ENCODE measurements around the gene RAD23A. TPM values are rescaled to one million over a fixed set of nuclear protein-coding genes. Genes with fewer than 3 reads are reported as not detected.

The RAD23A gene
- total and polyA plus RNA-seq, 10 of the 15 experiments (the other 5 are each of a cell fraction or from before 2014, with no cell fraction given), result 8.8 to 198 (median 119) TPM

DNA sequence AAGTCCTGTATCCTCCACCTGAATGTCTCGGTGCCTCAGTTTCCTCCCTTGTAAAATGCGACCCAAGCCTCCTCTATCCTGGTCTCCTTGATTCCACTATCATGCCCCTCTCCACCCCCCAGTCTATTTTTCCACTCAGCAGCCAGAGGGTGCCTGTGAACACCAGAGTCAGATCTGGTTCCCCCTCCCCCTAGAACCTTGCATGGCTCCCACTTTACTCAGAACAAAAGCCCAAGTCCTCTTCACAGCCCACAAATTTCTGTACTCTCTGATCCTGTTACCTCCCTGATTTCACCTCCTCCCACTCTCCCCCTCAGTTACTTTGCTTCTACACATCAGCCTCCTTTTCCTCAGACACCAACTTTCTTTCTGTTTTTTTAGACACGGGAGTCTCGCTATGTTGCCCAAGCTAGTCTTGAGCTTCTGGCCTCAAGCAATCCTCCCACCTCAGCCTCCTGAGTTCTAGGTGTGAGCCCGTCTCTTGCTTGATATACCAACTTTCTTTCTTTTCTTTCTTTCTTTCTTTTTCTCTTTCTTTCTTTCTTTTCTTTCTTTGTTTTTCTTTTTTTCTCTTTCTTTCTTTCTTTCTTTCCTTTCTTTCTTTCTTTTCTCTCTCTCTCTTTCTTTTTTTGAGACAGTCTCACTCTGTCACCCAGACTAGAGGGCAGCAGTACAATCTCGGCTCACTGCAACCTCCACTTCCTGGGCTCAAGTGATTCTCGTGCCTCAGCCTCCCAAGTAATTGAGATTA lies 24.6 kb downstream of the RAD23A start:
- ChIA-PET POLR2A (no interaction called here), RAD21 (ENCODE audit: unreplicated experiment) (interaction anchor here (1.0 kb wide), 1 partner anchor 92 kb away, joined by 3 read pairs; no protein-coding TSS in a partner anchor), SMC1A (ENCODE audit: uncharacterized antibody, unreplicated experiment) (no interaction called here), CTCF (interaction anchor here (2.5 kb wide), 1 partner anchor 91 kb away, joined by 7 read pairs; no protein-coding TSS in a partner anchor)
- H3K79me2 ChIP-seq (ENCODE audit: control insufficient read depth, insufficient read depth, low read length), result no peaks in the 10 kb centered on the region
- no peak for FAIRE-seq
- WGBS (ENCODE audit: insufficient coverage, insufficient replicate concordance, low lambda C conversion rate, missing lambda C conversion rate), result 41% methylated on average over 5 of the region's 7 CpGs
- intact Hi-C loops (cut with micrococcal nuclease; ENCODE audit: unreplicated experiment), result no loop called here
- H4K20me1 ChIP-seq (ENCODE audit: control insufficient read depth, insufficient read depth), result no peaks in the 10 kb centered on the region
- no peak overlapping the region for H3K4me3 ChIP-seq
- H3K27me3 ChIP-seq (replicated peaks in 1 of 2; ENCODE audit: control insufficient read depth in 2 of 2, insufficient read depth in 2 of 2, low read length in 1 of 2), result no peaks in the 10 kb centered on the region
- no peaks in the 10 kb centered on the region for H3K9me3 ChIP-seq (replicated peaks; ENCODE audit: control insufficient read depth, insufficient read depth, low read length)
- ATAC-seq, result no peak
- H3K4me1 ChIP-seq (ENCODE audit: control insufficient read depth, insufficient read depth, low read length), result no peaks in the 10 kb centered on the region
- in situ Hi-C loops (cut with MboI), result loop anchor here (10.0 kb wide), 1 partner anchor 295 kb away; no protein-coding TSS in a partner anchor
- H3K9ac ChIP-seq (ENCODE audit: control insufficient read depth, insufficient read depth, low read length), result no peak overlapping the region
- no peak for DNase-seq (ENCODE audit: low read depth, low spot score)
- no TSS peak for BruUV-seq (replicated peaks)
- H3K27ac ChIP-seq (ENCODE audit: control insufficient read depth, insufficient read depth), result no peak overlapping the region
- H3K36me3 ChIP-seq (ENCODE audit: control insufficient read depth in 2 of 2, insufficient read depth in 2 of 2, low read length in 1 of 2), result no peaks in the 10 kb centered on the region
- no peak overlapping the region for H2AFZ ChIP-seq (ENCODE audit: control insufficient read depth, low read depth, low read length)
- TF ChIP-seq FOXK2 (IDR thresholded peaks at IDR 0.05) (no peak), EP300 (IDR thresholded peaks at IDR 0.05; ENCODE audit: borderline replicate concordance in 1 of 2, control insufficient read depth in 1 of 2, low read depth in 2 of 2, low read length in 2 of 2) (no peak), RBBP5 (conservative IDR thresholded peaks at IDR 0.05) (no peak), WRNIP1 (IDR thresholded peaks at IDR 0.05; ENCODE audit: borderline replicate concordance, low read depth, low read length) (no peak), CHD4 (IDR thresholded peaks at IDR 0.05) (no peak), MTA3 (IDR thresholded peaks at IDR 0.05; ENCODE audit: borderline replicate concordance, low read length) (no peak), SP1 (IDR thresholded peaks at IDR 0.05; ENCODE audit: low read depth, low read length) (no peak), NBN (IDR thresholded peaks at IDR 0.05) (no peak), HSF1 (IDR thresholded peaks at IDR 0.05; ENCODE audit: low read depth, low read length) (no peak)
- TF ChIP-seq, protein P1, sequence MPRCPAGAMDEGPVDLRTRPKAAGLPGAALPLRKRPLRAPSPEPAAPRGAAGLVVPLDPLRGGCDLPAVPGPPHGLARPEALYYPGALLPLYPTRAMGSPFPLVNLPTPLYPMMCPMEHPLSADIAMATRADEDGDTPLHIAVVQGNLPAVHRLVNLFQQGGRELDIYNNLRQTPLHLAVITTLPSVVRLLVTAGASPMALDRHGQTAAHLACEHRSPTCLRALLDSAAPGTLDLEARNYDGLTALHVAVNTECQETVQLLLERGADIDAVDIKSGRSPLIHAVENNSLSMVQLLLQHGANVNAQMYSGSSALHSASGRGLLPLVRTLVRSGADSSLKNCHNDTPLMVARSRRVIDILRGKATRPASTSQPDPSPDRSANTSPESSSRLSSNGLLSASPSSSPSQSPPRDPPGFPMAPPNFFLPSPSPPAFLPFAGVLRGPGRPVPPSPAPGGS (IDR thresholded peaks at IDR 0.05; ENCODE audit: borderline replicate concordance, insufficient read depth, low read depth, low read length, poor library complexity, severe bottlenecking), result no peak
- H3K4me2 ChIP-seq (ENCODE audit: control insufficient read depth, insufficient read depth), result no peak overlapping the region

Measured in GM12878 (cell line).